HG02798 (cell line): ENCODE data around the gene DLG1.
A peak's percentile ranks its signal among the peaks of the same experiment; 100 is the strongest.

ENCODE experiments used
- ATAC-seq: cut with Tn5 transposase; IDR thresholded peaks from one replicate; pipeline ENCODE4 v1.9.1; 2021; ENCODE audit warnings: mild to moderate bottlenecking; ENCODE audit not compliant: unreplicated experiment, poor library complexity

DLG1 gene

GRCh38 chr3:197188963-197189362, 109.4 kb downstream of the DLG1 start:
- no peak for ATAC-seq

- peak; percentile 53 for ATAC-seq
Observed at GRCh38 chr3:197186887-197187588, 111.4 kb downstream of the DLG1 start.

DNA sequence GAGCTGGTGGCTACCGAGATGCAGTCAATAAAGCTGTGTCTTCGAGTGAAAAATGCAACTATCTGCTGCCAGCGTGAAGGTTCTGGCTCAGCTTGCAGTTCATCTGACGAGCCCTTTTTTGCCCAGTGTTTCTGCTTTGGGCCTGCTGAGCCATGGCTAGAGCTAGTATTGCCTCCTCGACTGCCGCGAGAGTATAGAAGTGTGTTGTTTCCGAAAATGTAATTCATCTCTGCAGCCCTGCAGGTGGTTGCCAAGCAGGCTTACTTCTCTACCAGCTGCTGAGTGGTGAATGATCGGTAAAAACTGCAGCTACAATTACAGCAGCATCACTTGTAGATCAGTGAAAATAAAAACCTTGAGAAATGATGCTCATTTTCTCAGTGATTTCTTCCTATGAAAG, 114.8 kb downstream of the DLG1 start:
- no peak for ATAC-seq

DNA sequence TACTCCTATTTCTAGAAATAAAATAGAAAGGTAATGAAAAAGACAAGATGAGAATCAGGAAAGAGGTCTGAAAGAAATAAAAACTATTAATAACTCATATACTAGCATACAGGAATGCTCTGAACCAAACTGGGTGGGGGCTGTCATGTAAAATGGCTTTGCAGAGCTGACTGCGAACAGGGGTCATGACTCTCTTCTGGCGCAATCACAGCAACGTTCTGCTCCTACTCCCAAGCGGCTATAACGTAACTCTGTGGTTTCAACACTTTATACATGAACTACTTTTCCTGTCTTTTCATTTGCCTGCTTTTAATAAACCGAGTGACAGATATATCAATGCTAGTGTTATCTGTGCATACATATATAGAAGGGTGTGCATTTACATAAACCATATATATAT, 116.7 kb downstream of the DLG1 start:
- ATAC-seq = no peak

- ATAC-seq = no peak
Observed at GRCh38 chr3:197178998-197179397, 119.4 kb downstream of the DLG1 start.

GRCh38 chr3:197175503-197175902, 122.9 kb downstream of the DLG1 start:
- no peak for ATAC-seq

- no peak for ATAC-seq
Observed at GRCh38 chr3:197174927-197175326, 123.5 kb downstream of the DLG1 start.

DNA sequence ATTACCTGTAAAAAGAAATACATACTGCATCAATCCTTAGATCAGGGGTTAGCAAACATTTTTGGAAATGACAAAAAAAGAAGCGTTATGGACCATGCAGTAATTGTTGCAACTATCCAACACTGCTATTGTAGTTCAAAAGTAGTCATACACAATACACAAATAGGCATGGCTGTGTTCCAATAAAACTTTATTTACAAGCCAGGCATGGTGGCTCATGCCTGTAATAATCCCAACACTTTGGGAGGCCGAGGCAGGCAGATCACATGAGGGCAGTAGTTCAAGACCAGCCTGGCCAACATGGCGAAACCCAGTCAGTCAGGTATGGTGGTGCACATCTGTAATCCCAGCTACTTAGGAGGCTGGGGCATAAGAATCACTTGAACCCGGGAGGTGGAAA, 124.8 kb downstream of the DLG1 start:
- no peak for ATAC-seq

- no peak for ATAC-seq
Observed at GRCh38 chr3:197171481-197172067, 126.8 kb downstream of the DLG1 start.

DNA sequence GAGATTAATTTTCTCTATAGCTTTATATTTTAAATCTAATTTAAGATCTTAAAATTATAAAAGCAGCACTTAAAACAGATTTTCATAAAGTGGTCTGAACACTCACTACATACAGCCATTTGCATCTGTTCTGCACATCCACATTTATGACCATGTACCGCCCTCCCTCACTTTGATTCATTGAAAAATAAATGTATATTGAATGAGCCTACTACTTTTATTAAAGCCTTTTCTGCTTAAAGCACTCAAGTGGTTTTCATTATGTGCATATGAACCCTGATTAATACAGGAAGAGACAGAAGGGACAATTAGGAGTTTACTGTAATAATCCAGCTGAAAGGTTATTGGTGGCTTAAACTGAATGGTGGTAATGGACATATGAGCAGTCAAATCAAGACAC, 129.4 kb downstream of the DLG1 start:
- no peak for ATAC-seq

DNA sequence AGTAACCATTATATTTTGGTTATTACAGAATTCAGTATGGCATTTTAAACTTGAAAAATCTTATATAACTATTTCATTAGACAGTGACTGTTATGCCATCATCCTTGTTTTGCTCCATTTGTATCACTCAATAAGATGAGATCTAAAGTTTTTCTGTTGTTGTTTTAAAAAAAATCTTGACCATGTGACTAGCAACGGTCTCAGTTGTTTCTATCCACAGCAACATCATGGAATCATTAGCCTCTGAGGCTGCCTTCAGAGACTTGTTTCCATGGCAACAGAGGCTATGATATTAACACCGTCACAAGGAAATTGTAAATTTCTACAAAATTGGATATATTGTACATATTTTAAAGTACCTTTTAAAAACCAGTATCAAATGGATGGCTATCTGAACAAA, 129.8 kb downstream of the DLG1 start:
- no peak for ATAC-seq

GRCh38 chr3:197168063-197168462, 130.3 kb downstream of the DLG1 start:
- no peak for ATAC-seq

GRCh38 chr3:197167549-197167948, 130.9 kb downstream of the DLG1 start:
- no peak for ATAC-seq

DNA sequence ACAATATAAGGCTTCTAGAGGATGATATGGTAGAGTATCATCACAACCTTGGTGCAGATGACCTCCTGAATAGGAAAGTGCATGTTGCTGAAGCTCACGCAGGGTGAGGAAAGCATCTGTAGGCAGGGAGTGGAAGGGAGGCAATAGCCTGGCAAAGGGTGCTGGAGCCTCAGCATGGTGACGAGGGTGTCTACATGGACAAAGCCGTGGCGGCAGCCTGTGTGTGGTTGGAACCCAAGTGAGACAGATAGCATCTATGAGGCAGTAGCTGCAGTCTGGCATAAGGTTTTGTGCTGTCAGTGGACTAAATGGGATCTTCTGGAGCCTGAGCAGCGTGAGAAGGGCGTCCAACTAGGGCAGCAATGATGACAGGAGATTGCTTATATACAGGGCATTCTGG, 132.5 kb downstream of the DLG1 start:
- ATAC-seq = no peak

- no peak for ATAC-seq
Observed at GRCh38 chr3:197155046-197155445, 143.4 kb downstream of the DLG1 start.

GRCh38 chr3:197151580-197151979, 146.8 kb downstream of the DLG1 start:
- no peak for ATAC-seq

GRCh38 chr3:197149528-197149927, 148.9 kb downstream of the DLG1 start:
- no peak for ATAC-seq

GRCh38 chr3:197144188-197144587, 154.2 kb downstream of the DLG1 start:
- ATAC-seq = no peak

GRCh38 chr3:197139586-197139985, 158.8 kb downstream of the DLG1 start:
- ATAC-seq = no peak

DNA sequence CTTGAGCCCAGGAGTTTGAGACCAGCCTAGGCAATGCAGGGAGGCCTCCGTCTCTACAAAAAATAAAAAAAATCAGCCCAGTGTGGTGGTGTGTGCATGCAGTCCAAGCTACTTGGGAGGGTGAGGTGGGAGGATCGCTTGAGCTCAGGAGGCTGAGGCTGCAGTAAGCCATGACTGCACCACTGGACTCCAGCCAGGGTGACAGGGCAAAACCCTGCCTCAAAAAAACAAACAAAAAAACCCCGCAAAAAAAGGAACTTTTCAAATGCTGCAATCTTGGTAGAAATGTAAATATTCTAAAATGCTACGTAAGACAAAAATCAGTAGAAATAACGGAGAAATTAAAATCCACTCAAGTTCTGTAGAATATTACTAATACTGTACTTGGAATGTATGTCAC, 160.7 kb downstream of the DLG1 start:
- ATAC-seq = no peak

- no peak for ATAC-seq
Observed at GRCh38 chr3:197136744-197137143, 161.7 kb downstream of the DLG1 start.

- ATAC-seq = no peak
Observed at GRCh38 chr3:197135212-197135611, 163.2 kb downstream of the DLG1 start.
